GM12872 (cell line): ENCODE data around the gene UBAC2.

ENCODE experiments used
- TF ChIP-seq, protein P1 (sequence below): IDR thresholded peaks from 3 replicates; pipeline ENCODE4 v1.5.1; 2011; ENCODE audit warnings: low read depth, mild to moderate bottlenecking, low read length, moderate library complexity; ENCODE audit not compliant: insufficient read depth

UBAC2 gene

DNA sequence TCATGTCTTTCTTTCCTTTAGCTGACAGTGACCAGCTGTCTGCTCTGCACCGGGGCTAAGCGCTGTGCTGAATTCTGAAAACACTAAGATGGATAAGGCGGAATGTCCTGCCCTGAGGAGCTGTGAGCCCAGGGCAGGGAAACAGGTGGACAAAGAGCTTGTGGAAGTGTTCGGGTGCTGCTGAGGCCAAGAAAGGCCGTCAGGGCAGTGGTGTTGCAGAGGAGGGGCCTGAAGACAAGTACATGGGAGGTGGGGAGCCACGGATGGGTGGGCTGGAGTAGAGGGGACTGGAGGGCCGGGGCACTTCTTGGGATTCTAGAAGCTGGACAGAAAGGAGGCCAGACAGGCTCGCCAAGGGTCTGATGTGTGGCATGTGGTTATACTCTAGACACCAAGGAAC is 172.8 kb downstream of the UBAC2 start:
- TF ChIP-seq, protein P1, sequence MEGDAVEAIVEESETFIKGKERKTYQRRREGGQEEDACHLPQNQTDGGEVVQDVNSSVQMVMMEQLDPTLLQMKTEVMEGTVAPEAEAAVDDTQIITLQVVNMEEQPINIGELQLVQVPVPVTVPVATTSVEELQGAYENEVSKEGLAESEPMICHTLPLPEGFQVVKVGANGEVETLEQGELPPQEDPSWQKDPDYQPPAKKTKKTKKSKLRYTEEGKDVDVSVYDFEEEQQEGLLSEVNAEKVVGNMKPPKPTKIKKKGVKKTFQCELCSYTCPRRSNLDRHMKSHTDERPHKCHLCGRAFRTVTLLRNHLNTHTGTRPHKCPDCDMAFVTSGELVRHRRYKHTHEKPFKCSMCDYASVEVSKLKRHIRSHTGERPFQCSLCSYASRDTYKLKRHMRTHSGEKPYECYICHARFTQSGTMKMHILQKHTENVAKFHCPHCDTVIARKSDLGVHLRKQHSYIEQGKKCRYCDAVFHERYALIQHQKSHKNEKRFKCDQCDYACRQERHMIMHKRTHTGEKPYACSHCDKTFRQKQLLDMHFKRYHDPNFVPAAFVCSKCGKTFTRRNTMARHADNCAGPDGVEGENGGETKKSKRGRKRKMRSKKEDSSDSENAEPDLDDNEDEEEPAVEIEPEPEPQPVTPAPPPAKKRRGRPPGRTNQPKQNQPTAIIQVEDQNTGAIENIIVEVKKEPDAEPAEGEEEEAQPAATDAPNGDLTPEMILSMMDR = no peak

DNA sequence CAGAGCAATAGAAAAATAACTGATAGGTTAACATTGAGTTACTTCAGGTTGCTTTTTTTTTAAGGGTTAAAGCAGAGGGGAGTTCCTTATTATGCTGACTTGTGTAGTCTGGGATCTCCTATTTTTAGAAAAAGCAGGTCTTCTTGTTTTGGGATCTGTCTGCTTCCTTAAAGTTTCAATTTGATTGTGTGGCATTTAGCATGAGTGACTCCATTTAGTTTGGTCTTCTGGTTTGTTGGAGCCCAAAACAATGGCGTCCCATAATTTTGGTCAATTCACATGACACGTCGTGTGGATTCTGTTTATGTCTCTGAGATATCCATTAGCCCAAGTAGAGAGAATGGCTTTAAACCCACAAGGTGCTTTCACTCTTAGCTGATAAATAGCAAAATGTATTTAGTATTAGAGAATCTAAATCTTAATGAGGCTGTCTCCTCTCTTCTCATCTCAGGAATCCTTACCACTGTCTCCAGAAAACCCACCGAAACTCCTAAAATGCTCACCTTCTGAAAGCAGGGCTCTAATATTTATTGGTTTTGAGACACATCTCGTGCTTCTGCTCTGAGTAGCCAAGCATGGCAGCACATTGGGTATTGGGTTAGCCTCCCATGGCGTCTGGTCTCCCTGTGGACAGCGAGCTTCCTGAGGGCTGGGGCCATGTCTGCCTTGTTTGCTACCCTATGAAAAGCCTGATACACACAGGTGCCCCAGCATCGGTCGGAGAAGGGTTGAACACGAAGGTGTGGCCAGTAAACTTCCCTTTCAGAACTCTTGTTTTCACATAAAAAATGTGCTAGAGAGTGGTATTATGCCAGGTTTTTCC is 173.7 kb downstream of the UBAC2 start:
- TF ChIP-seq, protein P1 = no peak

DNA sequence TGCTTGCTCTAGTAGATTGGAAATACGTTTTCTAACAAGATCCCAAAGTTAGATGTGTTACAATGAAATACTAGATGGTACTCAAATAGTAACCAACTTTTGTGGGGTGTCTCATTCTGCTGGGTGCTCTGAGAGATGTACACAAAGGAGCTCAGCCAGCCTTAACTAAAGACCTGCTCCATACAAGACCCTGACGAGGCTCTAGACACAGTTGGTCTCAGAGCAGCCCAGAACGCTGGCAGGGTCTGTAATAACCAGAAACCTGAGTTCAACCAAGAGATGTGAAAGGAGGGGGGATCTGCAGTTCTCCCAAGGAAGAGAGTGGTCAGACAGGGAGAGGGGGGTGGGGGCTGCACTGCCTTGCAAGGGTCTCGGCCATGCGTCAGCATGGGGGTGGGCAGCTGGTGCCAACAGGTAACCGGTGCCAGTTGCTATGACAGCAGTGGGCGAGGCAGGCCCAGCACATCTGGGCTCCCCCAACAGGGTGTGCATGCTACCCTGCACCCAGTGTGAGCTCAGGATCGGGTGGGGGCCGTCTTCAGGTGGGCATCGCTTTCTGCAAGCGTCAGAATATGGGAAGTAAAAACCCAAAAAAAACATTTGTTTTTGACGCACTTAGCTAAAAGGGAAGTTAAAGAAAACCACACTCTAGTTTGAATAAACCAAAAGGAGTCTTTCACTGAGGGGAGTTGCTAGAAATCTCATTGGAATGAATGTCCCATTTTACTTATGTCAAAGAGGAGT is 174.5 kb downstream of the UBAC2 start:
- TF ChIP-seq, protein P1 = no peak

DNA sequence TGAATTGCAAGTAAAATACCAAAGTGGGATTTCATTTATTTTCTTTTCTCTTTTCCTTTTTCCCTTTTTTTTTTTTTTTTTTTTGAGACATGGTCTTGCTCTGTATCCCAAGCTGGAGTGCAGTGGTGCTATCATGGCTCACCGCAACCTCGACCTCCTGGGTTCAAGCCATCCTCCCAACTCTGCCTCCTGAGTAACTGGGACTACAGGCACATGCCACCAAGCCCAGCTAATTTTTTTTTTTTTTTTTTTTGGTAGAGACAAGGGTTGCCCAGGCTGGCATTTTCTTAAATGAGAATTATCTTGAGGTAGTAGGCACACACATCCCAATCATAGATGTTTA is 175.1 kb downstream of the UBAC2 start:
- TF ChIP-seq, protein P1 = no peak

DNA sequence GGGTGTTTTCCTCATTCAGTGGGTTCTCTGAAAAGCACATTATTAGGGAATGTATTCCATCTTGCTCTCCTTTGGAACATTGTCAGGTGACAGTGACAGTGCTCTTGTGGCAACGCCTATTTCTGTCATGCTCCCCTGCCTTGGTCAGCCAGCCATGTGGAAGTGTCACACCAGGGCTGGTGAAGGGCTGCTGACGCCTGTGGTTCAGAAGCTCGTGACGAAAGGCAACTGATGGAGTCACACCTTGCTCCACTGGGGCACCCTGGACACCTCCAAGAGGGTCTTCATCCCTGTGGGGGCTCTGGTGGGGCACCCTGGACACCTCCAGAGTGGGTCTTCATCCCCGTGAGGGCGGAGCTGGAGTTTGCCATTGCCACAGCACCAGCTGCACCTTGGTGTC is 175.5 kb downstream of the UBAC2 start:
- TF ChIP-seq, protein P1 = no peak

DNA sequence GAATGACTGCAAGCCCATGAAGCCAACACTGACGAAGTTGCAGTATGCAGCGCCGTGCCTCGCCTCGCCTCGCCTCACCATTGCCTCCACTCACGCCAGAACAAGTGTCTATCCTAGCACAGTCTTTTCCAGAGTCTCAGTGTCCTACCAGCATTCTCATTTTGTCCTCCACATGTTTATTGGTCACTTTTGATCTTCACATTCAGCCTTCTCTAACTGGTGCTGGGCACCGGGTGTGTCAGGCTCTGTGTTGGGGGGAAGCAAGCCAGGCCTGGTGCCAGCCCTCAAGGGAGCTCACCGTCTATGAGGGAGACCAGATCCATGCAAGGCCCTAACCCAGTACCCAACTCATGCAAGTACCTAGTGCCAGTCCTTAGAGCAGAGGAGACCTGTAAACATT is 176.3 kb downstream of the UBAC2 start:
- TF ChIP-seq, protein P1 = no peak

DNA sequence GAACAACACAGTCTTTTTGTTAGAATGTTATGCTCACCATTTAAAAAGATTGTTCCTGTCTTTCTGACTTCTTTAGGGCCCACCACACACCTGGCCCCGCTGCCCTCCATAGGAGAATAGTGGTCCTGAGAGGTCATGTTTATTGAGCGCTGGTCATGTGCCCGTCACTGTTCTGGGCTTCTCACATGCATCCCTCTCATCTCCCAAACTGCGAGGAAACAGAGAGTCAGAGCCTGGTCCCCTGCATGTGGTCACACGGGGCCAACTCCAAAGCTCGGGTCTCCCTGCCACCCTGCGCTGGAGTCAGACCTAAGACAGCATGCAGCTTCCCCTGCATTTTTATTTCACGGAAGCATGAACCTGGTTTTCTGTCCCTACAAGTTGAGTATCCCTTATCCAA is 177.0 kb downstream of the UBAC2 start:
- TF ChIP-seq, protein P1 = no peak
